NCI-H2107 treated with DMSO at 0.1 percent for 48 hours (cell line): ENCODE results near the gene PSMB11.
"Not testable (repeated sequence)": the region's sequence is repeated elsewhere in the genome, so short reads cannot be mapped to it uniquely, and the experiment has no call there.

Experiments used
- DNase-seq: peaks from one replicate; lab custom pipeline; 2025; ENCODE audit not compliant: unreplicated experiment; lab: John Stamatoyannopoulos, UW

Gene PSMB11

DNA sequence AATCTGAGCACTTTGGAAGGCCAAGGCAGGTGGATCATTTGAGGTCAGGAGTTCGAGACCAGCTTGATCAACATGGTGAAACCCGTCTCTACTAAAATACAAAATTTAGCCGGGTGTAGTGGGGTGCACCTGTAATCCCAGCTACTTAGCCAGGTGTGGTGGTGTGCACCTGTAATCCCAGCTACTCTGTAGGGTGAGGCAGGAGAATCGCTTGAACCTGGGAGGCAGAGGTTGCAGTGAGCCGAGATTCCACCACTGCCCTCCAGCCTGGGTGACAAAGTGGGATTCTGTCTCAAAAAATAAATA lies 28.3 kb upstream of the PSMB11 start:
- DNase-seq: not testable (repeated sequence)

DNA sequence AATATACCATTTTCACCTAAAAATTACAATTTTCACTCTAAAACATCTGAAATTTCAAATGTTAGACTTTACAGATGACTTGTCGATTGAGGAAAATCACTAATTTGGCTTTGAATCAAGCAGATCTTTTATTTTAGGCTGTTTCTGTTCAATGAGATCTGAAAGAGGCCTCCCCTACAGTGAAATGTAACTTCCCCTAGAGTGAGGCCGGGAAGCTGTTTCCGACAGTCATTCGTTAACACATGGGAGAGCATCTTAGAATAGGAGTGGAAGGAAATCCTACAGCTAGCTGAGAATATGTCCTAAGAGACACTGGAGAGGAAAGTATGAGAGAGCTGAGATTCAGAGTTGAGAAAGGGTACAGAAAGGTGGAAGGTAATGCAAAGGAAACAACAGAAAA lies 26.4 kb upstream of the PSMB11 start:
- DNase-seq: no peak

DNA sequence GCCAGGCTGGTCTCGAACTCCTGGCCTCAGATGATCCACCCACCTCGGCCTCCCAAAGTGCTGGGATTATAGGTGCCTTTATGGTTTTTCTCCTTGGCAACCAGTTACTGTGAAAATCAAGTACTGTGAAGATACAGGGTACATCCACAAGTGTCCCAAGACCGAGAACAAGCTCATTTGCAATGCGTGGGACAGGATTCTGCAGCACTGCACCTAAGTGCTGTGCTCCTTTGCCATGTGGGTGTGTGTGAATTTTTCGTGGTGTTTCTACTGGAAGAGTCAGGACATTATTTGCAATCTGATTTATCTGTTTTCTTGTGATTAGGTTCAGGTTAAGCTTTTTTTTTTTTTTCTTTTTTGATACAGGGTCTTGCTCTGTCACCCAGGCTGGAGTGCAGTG lies 24.9 kb upstream of the PSMB11 start:
- no peak for DNase-seq

DNA sequence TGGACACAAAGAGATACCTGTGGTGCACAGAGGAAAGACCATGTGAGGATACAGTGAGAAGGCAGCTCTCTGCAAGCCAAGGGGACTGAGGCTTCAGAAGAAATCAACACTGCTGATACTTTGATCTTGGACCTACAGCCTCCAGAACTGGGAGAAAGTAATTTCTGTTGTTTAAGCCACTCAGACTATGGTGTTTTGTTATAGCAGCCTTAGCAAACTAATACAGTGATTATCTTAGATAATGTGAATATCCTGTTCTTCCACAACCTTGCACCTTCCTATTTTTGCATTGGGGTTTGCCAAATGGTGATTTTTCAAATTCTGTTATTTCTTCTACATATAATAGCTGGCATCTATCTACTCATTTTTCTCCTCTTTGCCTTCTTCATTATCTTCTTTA lies 23.9 kb upstream of the PSMB11 start:
- DNase-seq: no peak

DNA sequence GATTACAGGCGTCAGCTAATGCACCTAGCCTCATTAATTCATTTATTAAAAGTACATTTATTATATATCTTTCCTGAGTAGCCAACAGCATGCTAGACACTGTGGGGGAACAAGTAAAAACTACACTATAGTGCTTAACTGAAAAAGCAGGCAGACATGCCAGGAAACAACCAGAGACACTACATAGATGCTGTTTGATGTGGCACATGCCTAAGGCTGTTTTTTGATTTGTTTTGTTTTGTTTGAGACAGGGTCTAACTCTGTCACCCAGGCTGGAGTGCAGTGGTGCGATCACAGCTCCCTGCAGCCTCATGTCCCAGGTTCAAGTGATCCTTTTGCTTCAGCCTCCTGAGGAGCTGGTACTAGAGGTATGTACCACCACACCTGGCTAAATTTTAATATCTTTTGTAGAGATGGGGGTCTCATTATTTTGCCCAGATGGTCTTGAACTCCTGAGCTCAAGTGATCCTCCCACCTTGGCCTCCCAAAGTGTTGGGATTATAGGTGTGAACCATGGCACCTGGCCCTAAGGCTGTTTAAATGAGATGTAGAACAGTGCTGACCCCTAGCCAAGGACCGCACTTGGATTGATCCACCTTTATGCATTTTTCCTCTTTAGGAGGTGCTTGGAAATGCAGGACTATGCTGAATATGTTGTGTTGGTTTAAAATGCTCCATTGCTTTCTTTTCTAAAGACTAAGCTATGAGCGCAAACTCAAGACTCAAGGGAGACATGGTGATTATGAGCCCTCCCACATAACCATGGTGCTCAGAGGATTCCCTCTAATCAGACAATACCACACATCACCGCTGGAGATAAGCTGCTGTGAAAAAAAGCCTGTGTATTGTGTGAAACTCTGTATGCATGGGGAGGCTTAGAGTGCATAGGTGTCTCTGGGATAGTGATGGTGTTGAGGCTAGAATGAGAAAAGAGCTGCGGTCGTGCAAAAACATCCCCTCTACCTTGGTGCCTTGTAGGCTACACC lies 21.6 kb upstream of the PSMB11 start:
- DNase-seq: no peak

DNA sequence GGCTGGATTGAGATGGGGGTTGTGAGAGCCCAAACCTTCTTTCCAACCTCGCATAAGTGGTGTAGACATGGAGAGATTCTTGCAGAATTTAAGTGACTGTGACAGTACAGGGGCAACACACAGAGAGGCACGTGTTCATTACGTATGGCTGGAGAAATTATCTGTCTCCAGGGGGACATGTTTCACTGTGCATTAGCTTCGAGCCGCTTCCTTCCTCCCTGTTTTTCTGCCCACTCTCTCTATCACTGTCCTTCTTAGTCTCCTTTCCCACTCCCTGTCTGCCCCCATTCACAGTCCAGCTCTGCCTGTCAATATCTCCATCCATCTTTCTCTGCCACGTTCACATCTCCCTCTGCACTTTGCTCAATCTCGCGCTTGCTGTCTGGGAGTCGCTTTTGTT lies 20.6 kb upstream of the PSMB11 start:
- no peak for DNase-seq

DNA sequence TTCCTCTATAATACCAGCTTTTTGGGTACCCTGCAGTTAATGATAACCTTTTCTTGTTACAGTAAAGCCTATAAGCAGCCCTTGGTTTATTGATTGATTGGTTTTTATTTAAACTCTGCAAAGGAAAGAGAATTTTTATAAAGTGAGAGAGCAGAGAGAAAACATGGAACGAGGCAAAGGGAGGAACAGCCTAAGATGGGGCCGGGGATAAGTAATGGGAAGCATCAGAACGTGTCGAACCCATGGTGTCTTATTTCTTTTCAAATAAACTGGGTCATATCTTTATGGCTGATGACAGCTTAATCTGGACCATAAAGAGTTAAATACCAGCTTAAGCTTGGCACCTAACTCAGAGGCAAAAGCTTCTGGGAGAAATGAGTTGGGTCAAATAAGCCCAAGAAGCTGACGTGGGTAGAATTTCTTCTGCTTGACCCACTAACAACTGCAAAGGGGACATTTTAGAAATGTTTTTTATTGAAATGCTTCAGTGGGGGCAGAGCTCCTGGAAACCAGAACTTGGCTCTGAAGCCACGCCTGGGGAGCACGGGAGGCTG lies 20.0 kb upstream of the PSMB11 start:
- no peak for DNase-seq

DNA sequence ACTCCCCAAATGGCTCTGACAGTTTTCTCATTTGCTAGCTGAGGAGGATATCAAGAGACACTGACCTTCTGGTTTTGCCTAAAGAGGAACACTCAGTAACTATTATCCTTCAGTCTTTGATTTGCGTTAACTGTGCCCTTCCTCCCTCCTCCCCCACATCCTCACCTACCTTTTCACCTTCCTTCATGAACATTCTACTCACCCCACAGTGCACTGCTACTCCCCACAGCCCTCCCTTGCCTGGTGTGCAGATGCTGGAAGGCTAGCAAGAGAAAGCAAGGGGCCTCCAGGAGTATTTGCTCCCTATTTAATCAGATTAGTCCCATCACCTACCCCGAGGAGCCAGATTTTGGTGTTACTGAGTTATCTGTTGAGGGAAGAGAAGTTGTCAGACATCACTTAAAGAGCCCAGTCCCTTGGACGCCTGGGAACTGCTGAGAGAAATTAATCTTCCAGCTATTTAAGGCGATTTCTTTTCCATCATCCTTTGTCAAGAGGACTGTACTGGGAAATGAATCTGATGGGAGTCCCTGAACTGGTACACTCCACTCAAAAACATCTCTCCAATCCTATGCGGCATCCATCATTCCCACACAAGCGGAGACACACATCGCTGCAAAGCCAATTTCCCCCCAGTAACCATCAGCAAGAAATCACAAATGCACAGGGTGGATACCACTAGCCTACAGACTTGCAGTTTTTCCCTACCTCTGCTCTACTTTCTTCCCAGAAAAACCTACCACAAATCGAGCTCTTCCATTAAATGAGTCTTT lies 18.8 kb upstream of the PSMB11 start:
- DNase-seq: no peak

DNA sequence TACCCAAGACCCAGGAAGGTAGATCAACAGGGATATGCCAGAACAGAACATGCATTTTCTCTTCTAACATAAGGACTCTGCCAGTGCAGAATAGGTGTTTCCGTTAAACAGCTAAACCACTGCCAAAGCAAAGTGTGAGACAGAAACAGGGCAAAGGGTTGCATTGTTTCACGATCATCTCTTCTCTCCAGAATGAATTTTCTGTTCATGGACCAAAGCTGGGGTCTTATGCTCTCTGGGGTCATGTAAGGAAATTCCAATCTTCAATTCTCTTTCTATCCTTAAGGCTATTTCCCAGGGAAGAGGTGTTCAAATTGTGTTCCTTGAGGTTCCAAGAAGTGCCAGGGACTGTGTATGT lies 18.2 kb upstream of the PSMB11 start:
- DNase-seq: no peak

DNA sequence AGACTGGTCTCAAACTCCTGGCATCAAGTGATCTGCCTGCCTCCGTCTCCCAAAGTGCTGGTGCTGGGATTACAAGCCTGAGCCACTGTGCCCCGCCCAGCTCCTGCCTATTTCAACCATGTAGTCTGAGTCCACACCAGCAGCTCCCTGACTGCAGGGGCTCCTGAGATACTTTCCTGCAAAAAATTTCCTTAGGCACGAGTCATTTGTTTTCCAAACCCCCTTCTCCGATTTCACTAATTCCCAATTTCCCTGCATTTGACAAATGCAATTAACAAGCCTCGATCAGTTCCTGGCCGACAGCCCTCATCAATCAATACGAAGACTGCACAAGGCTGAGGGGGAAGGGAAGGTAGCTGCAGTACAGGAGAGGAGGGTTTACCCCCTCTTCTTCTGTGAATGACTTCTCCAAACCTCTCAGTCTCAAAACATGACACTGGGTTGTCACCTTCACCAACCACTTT lies 17.4 kb upstream of the PSMB11 start:
- DNase-seq: no peak

DNA sequence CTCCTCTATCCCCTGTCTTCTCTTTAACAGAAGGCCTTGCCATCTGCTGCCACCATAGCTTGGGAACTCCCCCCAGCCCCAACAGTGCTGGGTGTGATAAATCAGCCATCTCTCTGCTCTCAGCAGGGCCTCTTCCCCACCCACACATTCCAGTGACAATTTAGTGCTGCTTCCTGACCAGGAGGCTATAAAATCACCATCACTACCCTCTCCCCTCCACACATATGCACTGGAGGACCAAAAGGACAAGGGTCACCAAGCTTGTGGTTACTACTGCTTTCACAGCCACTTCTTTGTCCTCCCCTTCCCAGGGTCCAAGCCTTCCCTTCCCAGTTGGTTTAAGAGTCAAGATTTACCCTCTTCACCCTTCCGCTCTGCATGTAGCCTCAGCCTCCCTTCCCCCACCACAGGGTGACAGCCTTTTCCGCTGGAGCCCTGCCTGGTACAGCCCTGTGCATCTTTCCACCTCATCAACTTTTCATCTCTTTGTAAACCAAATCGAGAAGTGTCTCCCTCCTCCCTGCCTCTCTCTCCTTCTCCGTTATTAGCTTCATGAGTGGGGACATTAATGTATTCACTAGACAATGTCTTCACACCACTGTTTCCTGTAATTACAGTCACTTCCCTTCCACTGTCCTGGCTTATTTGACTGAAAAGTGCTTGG lies 16.7 kb upstream of the PSMB11 start:
- DNase-seq: no peak

DNA sequence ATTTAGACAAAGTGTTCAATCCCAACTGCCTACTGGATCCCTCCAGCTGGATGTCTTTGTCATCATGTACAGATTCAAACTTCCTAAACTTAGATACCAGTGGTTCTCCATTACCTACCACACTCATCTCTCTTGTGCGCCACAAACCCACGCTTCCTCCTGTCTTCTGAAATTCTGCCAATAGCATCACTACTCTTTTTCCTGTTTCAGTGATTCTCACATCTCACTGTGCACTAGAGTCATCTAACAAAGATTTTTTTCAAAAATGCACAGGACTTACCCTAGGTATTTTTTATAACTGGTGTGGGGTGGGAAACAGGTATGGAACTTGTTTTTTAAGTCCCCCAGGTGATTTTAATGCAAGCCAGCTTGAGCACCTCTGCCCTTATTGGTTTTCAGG lies 13.2 kb upstream of the PSMB11 start:
- no peak for DNase-seq

DNA sequence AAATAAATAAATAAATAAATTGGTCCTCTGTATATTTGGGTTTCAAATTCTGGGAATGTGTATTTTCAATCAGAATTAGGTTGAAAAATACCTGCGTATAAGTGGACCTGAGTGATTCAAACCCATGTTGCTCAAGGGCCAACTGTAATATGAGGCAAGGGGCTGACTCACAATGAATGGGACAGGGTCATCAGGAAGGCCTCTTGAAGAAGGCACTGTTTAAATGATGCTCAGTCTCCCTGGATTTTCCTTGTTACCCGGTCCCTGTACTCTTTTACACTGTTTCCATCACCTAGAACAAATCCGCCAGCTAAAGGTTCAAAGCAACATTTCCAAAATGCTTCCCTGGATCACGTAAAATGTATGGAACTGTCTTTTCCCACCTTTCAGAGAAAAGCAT lies 11.1 kb upstream of the PSMB11 start:
- DNase-seq: no peak

DNA sequence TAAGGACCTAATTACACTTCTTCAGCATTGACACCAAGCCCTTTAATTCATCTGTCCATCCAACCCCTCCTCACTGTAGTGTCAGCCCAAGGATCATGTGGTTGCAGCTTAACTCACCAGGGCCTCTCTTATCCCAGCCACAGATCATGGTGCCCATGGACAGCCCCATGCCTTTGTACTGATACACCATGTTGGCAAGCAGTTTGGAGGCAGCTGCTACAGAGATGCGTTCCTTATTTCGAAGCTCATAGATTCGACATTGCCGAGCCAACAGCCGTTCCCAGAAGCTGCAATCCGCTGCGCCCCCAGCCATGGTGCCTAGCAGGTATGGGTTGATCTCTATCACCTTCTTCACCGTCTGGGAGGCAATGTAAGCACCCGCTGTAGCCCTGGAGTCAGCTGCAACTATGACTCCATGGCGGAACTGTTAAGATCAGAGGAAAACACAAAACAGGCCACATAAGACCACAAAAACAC lies 8.7 kb upstream of the PSMB11 start:
- DNase-seq: no peak

DNA sequence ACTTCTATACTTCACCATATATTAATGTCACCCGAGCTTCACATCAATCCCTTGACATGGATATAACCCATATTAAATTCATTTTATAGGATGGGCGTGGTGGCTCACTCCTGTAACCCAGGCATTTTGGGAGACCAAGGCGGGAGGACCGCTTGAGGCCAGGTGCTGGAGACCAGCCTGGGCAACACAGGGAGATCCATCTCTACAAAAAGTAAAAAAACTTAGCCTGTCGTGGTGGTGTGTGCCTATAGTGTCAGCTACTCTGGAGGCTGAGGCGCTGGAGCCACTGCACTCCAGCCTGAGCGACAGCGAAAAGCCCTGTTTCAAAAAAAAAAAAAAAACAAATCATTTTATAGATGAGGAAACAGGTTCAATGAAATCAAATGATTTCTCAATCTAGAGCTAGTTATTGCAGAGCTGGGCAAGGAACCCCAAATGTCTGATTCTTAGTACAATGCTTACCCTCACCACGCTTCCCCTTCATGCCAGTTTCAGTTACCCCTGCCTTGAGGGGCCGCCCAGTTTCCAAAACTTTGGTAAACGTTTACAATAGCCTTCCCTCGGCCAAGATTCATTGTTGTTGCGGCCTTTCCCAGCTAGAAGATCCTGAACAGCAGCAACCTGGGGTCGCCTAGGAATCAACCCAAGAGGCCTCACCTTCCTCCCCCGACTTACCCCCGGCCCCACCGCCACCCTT lies 8.1 kb upstream of the PSMB11 start:
- no peak for DNase-seq

DNA sequence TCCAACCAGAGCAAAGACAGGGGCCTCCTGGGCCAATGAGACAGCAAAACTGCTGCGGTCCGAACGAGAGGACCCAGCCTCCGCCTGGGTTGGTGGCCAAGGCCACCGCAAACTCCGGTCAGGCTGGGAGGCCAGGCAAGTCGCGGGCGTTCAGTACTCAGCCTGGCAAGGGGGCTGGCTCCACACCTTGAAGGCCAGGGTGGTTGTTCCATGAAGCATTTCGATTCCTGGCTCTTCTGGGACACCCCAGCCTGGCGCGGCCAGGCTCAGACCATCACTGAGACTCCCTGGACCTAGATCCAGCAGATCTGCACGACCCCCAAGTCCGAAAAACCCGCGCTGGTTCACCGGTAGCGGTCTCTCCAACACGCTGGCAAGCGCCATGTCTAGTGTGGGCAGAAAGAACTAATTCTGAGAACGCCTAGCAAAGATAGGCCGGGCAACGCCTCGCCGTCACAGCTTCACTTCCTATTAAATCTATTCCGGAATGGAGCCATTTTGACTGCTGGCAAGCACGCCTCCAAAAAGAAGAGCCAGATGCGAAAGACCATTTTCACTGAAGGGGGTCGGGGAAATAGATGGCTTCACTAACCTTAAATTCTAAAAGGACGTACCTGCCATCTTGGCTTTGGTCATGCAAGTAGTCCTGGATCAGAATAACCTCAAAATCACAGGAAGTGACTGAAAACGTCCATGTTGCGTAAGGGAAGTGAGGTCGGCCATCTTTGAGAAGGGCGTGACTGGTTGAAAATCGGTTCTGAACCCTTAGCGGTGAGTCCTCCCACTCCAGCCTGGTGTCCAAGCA lies 7.3 kb upstream of the PSMB11 start, which contains the start of gene PSMB5:
Gene PSMB5, minus strand, starts transcription at position 403 of the 805 bp plus-strand sequence. Its CDS starts 19 bp downstream, at position 384.
- no peak for DNase-seq

DNA sequence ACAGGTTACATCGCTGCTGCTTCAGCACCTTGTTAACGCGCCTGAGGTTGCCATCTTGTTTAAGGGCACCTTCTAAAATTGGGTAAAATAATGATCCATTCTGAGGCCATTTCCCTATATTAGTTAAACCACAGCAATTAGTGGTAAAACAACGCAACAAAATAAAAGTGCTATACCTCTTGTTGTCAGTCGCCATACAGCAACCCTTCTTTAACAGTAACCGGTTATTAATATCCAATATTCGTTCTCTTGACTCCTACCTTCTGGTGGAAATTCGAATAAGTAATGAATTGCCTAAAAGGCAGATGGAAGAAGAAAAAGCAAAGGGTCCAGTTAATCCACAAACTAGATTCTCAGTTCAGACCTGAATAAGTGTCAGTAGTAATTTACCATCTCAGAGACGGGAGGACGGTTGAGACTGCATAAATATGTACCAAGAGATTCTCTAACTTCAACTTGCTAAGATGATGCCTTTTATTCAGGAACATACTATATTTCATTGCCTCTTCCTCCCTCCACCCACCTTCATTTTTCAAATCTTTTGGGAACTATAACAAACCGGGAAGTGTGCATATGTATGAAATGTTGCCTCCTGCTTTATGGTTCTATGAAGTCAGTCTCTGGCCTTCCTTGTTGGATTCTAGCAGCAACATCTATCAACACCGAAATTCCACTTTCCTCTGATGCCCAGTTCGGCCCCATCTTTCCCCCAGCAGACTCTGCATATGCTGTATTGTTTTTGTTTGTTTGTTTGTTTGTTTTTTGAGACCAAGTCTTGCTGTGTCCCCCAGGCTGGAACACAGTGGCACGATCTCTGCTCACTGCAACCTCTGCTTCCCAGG lies 6.5 kb upstream of the PSMB11 start:
- no peak for DNase-seq

DNA sequence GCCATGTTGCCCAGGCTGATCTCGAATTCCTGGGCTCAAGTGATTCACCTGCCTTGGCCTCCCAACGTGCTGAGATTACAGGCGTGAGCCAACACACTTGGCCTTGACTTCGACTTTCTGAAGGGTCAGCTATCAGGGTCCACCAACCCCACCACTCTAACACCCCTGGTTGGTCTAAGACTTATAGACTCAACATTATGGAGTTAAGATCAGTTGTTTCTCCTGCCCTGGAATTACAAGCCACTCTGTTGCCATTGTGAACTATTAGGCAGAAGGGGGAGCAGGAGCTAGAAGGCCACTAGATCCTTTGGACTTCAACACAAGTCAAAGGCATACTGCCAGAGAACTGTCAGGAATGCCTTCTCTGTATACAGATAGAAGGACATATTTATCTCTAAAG lies 1.9 kb upstream of the PSMB11 start:
- DNase-seq: no peak

DNA sequence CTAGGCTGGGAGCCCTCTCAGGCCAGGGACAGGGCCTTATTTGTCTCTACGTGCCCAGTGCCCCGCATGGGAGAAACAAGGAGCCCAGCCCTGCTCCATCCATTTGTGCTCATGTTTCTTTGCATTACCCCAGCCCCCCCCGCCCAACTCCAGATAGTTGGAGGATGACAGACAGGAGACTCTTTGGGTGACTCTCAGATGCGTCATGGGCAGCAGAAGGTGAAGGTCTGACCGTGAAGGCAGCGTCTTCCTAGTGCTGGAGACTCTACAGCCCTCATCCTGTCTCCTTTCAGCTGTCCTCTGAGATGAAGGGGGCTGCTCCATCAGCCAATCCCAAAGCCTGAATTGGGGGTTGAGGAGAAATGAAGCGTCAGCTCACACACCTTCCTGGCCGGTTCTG lies 283 bp upstream of the PSMB11 start:
- no peak for DNase-seq
